Mammary epithelial cell (primary cell): ENCODE results near the gene PIEZO2.
"Not testable (repeated sequence)": the region's sequence is repeated elsewhere in the genome, so short reads cannot be mapped to it uniquely, and the experiment has no call there.

Source experiments
- CTCF ChIP-seq, 2 donors: IDR thresholded peaks in 1 of 2; conservative IDR thresholded peaks in 1 of 2; 2 replicates each; pipeline ENCODE4 v1.5.1; 2011 to 2012; ENCODE audit warnings: inconsistent platforms in 2 of 2, low read length in 2 of 2, mild to moderate bottlenecking in 2 of 2, control low read depth in 1 of 2, low read depth in 1 of 2; ENCODE audit not compliant: insufficient read depth in 1 of 2; ENCODE audit errors: extremely low read depth in 1 of 2
- EZH2 ChIP-seq: IDR thresholded peaks from 2 replicates; pipeline ENCODE4 v1.6.1; 2012; ENCODE audit warnings: low read length, inconsistent platforms, borderline replicate concordance

GRCh38 chr18:10638539-10638885 lies 510.9 kb downstream of the PIEZO2 start:
- not testable (repeated sequence) for TF ChIP-seq CTCF (conservative IDR thresholded peaks at IDR 0.05 in 1 of 2, IDR thresholded peaks at IDR 0.05 in 1 of 2; ENCODE audit: extremely low read depth in 1 of 2, insufficient read depth in 1 of 2, low read depth in 1 of 2, low read length in 2 of 2); EZH2
